DND-41 (cell line): ENCODE data around the gene DHRS9.

Experiments used
- CTCF ChIP-seq: IDR thresholded peaks from 2 replicates; pipeline ENCODE4 v1.5.1; 2012; ENCODE audit warnings: borderline replicate concordance, low read length, moderate library complexity, mild to moderate bottlenecking; ENCODE audit not compliant: poor library complexity, severe bottlenecking; ENCODE audit errors: extremely low read depth
- EZH2 ChIP-seq: IDR thresholded peaks from 3 replicates; pipeline ENCODE4 v1.6.1; 2012; ENCODE audit warnings: borderline replicate concordance, low read depth, mild to moderate bottlenecking, moderate library complexity, low read length, inconsistent platforms; ENCODE audit not compliant: severe bottlenecking

GRCh38 chr2:169046440-169047151 lies 22.8 kb upstream of the DHRS9 start:
- no peak for TF ChIP-seq CTCF
- TF ChIP-seq EZH2 = no peak
